ENCODE data around the gene CBY2.
"Not testable (repeated sequence)": the region's sequence is repeated elsewhere in the genome, so short reads cannot be mapped to it uniquely, and the experiment has no call there.

CBY2 gene

DNA sequence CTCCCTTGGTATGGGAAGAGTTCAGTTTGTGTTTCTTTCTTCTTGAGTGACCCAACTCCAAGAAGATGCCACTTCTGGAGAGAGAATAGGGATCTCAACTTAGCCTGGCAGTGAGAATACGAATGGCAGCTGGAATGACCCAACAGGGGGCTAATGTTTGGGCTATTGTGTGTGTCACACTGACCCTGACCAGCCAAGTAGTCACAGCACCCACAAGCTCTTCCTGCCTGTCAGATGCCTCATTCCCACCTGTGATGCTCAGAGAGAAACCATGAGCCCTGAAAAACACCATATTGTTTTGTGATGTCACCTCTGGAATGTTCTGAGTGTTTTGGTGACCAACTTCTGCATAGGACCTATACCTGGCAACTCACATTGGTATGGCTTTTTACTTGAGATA, at the start of gene CBY2:
Gene CBY2, plus strand, starts transcription at position 233 of the 400 bp plus-strand sequence. Its CDS starts 71 bp downstream, at position 304.
- DNase-seq (ENCODE audit: low spot score): no peak

GRCh38 chr13:45654633-45655349, 47.3 kb upstream of the CBY2 start:
- no peak for DNase-seq (ENCODE audit: low spot score)

DNA sequence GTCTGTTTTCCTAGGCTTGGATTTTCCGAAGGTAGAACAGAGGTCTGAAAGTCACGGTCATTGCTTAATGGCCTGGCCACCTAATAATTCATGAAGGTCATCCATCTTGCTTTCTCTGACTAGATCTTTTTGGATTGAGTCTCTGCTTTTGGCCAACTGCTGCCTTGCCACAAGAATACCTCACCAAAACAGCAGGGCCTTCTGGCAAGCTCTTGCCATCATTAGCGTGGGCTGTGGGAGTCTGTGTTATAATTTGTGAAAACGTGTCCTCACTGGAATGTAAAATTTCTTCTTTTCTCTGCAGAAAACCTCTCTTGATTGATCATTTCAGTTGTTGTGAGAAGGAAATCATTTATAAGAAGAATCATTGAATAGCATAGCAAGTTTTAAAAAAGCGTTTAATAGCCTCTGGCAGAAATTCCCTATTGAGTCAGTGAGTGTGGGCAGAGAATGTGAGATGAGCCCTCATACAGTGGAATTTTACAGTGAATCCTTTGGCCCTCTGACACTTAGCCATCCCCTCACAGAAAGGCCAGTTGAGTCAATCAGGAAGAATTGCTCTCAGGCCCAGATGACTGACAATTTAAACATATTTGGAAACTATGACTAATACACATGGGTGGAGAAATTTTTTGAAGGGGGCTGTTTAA, 43.4 kb upstream of the CBY2 start:
- DNase-seq (ENCODE audit: low spot score): no peak

DNA sequence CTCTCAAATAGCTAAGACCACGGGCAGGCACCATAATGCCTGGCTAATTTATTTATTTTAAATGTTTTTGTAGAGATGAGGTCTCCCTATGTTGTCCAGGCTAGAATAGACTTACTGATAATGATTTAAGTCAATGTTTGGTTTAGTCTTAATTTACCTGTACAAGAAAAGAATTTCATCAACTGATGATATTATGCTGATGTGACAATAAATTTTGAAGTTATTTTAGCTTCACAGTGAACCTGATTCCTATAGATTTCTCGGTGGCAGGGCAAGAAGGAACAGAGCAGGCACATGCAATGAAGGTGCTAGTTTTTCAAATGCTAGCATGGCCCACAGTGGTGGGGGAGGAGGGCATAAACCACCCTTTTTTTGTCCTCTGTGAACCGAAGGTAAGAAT, 42.6 kb upstream of the CBY2 start:
- no peak for DNase-seq (ENCODE audit: low spot score)

DNA sequence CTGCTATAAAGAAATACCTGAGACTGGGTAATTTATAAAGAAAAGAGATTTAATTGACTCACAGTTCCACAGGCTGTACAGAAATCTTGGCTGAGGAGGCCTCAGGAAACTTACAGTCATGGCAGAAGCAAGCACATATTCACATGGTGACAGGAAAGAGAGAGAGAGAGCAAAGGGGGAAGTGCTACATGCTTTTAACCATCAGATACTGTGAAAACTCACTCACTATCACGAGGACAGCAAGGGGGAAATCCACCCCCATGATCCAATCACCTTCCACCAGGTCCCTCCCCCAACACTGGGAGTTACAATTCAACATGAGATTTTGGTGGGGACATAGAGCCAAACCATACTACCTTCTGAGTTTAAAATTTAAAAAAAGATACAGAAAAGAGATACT, 41.7 kb upstream of the CBY2 start:
- DNase-seq (ENCODE audit: low spot score): not testable (repeated sequence)

DNA sequence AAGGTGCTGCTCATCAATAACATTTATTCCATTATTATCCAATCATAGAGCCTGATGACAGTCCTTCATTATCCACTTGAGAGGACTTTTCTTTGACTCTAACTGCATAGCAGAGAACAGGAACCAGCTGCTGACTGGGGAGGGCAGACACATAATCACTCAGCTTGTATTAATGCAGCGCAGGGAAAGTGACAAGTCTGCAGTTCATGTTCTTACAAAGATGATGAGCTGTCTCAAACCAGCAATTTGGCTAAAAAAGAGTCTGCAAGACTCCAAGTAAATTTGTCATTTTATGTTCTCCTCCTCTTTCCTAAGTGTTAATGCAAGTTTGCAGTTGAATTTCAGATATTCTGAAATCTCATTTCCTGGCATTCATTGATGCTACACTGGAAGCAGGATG, 40.0 kb upstream of the CBY2 start:
- DNase-seq (ENCODE audit: low spot score): no peak

DNA sequence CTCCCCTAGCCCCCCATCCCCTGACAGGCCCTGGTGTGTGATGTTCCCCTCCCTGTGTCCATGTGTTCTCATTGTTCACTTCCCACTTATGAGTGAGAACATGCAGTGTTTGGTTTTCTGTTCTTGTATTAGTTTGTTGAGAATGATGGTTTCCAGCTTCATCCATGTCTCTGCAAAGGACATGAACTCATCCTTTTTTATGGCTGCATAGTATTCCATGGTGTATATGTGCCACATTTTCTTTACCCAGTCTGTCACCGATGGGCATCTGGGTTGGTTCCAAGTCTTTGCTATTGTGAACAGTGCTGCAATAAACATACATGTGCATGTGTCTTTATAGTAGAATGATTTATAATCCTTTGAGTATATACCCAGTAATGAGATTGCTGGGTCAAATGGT, 39.2 kb upstream of the CBY2 start:
- not testable (repeated sequence) for DNase-seq (ENCODE audit: low spot score)

DNA sequence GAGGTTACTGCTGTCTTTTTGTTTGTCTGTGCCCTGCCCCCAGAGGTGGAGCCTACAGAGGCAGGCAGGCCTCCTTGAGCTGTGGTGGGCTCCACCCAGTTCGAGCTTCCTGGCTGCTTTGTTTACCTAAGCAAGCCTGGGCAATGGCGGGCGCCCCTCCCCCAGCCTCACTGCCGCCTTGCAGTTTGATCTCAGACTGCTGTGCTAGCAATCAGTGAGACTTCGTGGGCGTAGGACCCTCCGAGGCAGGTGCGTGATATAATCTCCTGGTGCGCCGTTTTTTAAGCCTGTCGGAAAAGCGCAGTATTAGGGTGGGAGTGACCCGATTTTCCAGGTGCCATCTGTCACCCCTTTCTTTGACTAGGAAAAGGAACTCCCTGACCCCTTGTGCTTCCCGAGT, 32.5 kb upstream of the CBY2 start:
- not testable (repeated sequence) for DNase-seq (ENCODE audit: low spot score)

- no peak for DNase-seq (ENCODE audit: low spot score)
Observed at GRCh38 chr13:45670189-45670885, 31.8 kb upstream of the CBY2 start.

DNA sequence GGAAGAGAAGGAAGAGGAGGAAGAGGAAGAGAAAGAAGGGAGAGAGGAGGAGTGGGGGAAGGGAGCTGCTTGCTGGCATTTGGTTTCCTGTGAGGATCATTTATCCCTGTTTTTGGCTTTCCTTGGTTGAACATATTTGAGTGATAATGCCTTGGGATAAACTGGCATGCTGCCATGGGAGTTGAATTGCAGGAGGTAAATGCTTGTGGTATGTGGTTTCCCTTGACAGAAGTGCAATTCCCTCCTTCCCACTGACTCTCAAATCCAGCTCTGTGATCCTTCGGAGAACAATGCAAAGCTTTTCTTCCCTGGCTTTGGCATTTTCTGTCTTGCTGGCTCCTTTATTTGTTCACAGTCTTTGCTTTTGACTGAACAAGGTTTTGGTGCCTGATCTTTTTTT, 27.2 kb upstream of the CBY2 start:
- DNase-seq (ENCODE audit: low spot score): no peak

DNA sequence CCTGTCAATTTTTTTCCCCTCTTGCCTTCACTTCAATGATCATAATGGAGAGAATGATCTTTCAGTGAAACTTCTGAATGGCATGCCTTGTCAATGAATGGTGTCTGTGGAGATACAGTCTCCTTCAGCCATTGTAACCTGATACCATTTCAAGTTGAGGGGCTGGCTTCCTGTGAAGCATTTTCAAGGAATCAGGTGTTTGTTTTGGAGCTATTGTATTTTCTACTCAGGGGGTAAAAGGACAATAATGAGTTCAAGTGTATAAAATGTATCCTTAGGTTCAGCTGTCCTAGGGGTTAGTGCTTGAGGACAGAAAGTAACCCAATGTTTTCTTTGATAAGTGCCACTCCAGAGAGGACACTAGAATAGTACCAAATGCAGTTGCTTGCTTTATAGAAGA, 23.8 kb upstream of the CBY2 start:
- no peak for DNase-seq (ENCODE audit: low spot score)

- no peak for DNase-seq (ENCODE audit: low spot score)
Observed at GRCh38 chr13:45681113-45681512, 21.0 kb upstream of the CBY2 start.

GRCh38 chr13:45682494-45683008, 19.6 kb upstream of the CBY2 start:
- no peak for DNase-seq (ENCODE audit: low spot score)

GRCh38 chr13:45683701-45684100, 18.4 kb upstream of the CBY2 start:
- no peak for DNase-seq (ENCODE audit: low spot score)

GRCh38 chr13:45688577-45688976, 13.5 kb upstream of the CBY2 start:
- DNase-seq (ENCODE audit: low spot score): no peak

GRCh38 chr13:45690636-45691035, 11.5 kb upstream of the CBY2 start:
- DNase-seq (ENCODE audit: low spot score): no peak

DNA sequence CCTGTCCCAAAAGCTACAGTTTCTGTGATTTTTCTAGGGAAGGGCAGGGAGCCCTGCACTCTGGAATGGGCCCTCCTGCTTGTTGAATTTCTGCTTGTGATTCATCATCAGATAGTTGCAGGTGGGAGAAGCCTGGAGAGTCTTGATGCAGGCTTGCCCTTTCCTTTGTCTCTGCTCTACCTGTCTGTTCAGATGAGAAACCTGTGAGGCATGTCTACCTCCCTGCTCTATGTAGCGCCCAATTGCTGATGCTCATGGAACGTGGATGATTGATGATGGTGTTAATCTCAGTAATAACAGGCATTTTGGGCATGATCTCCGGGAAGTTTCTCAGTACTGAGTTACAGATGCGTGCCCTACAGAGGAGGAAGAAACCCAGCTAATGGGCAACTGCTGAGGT, 10.9 kb upstream of the CBY2 start:
- DNase-seq (ENCODE audit: low spot score): no peak

DNA sequence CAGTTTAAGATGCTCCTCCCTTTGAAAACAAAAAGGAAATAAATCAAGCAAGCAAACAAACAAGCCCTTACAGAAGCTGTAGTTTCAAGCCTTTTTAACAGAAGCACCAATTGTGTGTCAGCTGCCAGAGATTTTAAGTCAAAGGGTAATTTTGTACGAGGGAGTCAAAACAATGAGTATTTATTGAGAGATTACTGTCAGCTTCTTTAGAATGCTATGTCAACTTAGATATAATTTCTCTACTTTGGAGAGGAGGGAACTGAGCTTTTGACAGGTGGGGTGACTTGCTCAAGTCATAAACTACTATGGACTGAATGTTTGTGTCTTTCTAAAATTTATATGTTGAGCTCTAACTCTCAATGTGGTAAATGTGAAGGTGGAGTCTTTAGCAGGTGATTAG, 10.5 kb upstream of the CBY2 start:
- no peak for DNase-seq (ENCODE audit: low spot score)

DNA sequence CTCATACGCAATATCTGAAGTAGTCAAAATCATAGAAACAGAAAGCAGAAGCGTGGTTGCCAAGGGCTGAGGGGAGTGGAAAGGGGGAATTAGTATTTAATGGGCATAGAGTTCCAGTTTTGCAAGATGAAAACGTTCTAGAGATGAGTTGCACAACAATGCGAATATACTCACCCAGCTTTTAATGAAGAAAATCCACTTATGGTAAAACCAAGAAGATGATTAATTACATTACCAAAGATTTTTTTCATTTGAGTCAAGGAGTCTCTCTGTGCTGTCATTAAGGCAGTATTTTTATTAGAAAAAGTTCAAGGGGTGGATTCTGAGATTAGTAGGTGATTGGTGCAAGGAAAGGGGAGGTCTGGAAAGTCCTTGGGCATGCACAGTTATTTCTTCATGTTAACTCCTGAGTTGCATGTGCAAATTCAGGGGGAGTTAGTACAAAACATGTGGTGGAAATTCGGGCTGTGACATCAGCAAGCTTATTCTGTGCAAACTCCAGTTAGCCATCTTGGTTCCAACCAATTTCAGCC, 6.9 kb upstream of the CBY2 start:
- DNase-seq (ENCODE audit: low spot score): no peak

DNA sequence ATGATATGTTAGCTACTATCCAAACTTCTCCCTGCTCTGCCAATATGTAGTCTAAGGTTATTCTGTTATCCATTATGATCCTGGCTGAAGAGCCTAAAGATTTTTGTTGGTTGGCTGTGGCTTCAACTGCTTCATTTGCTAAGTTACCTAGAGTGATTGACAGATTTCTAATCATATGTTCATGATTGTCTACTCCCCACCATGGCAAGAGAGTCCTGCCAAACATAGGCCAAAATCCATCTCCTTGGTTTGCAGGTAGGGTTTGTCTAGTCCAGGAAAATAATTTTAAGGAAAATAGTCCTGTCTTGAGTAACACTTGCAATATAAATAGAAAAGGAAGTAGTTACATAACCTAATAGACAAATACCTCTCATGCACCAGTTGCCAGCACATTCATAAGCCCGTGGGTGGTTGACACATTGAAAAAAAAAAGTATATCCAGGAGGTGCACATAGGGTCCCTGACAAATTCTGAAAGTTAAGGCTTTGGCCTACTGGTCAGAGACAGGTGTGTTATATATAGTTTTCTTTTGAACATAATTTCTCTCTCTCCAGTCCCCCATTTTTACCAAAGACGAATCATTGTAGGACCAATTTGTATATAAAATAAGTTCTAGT, 5.4 kb upstream of the CBY2 start:
- no peak for DNase-seq (ENCODE audit: low spot score)

- DNase-seq (ENCODE audit: low spot score): no peak
Observed at GRCh38 chr13:45700971-45701900, 884 bp upstream of the CBY2 start.
